Stomach (tissue), 4 donors: ENCODE data around the gene DMKN.

Source experiments
- POLR2A ChIP-seq, 4 donors: fragments of 450-650 bp; IDR thresholded peaks; one replicate each; pipeline ENCODE4 v1.6.1; 2016; ENCODE audit warnings: antibody characterized with exemption in 4 of 4, control low read depth in 2 of 4, mild to moderate bottlenecking in 1 of 4, moderate library complexity in 1 of 4
- POLR2AphosphoS5 ChIP-seq, 3 donors: sonication (generic); formaldehyde crosslinking; IDR thresholded peaks; one replicate each; pipeline ENCODE4 v1.6.1; 2016; ENCODE audit warnings: antibody characterized with exemption in 3 of 3
- TF ChIP-seq, protein P1 (sequence below), 7 experiments: fragments of 450-650 bp in 4 of 7; fragments of 200-600 bp in 3 of 7; sonication (generic) in 3 of 7; IDR thresholded peaks; one replicate each; pipeline ENCODE4 v1.5.1; 2016 to 2019; ENCODE audit warnings: antibody characterized with exemption in 7 of 7, control low read depth in 2 of 7, mild to moderate bottlenecking in 1 of 7

DNA sequence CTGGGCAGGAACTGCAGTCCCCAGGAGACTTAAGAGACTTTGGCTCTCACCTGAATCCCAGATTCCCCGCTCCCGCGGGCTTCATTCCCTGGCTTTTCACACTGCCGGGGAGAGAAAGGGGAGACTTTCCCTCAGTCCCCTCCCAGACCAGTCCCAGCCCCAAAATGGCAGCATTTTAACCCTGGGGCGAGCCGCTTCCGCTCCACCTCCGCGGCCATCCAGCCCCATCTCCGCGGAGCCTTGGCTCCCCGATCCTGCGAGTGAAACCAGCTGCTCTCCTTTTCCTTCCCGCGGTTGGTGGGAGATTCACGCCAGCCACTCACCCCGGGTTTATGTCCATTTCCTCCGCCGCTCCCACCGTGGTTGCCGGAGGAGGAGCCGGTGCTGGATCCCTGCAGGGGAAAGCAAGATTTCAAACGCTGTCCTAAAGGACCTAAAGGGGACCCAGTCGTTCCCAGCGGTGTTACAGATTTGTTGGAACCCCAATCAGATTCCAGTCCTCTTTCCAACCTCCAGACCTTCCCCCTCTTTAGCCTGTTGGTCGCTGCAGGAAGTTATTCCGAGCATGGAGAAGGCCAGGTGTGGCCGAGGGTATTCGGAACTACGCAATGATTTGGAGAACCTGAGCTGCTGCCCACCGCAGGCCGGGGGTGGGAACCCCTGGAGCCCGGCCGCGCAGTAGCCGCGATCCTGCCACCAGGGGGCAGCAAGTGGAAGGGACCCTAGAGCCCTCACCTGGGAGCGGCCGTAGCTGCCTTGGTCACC is 3.4 kb downstream of the DMKN start:
- TF ChIP-seq, protein P1, sequence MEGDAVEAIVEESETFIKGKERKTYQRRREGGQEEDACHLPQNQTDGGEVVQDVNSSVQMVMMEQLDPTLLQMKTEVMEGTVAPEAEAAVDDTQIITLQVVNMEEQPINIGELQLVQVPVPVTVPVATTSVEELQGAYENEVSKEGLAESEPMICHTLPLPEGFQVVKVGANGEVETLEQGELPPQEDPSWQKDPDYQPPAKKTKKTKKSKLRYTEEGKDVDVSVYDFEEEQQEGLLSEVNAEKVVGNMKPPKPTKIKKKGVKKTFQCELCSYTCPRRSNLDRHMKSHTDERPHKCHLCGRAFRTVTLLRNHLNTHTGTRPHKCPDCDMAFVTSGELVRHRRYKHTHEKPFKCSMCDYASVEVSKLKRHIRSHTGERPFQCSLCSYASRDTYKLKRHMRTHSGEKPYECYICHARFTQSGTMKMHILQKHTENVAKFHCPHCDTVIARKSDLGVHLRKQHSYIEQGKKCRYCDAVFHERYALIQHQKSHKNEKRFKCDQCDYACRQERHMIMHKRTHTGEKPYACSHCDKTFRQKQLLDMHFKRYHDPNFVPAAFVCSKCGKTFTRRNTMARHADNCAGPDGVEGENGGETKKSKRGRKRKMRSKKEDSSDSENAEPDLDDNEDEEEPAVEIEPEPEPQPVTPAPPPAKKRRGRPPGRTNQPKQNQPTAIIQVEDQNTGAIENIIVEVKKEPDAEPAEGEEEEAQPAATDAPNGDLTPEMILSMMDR (IDR thresholded peaks at IDR 0.05), result peak in 6 of 7 experiments; percentile 16 to 96 (median 92)
- TF ChIP-seq POLR2A (IDR thresholded peaks at IDR 0.05), result no peak
- TF ChIP-seq POLR2AphosphoS5 (IDR thresholded peaks at IDR 0.05), result peak in 2 of 3 donors; percentile 53 to 64
